Endodermal cell (in vitro differentiated cells): ENCODE measurements around the gene RPS28. TPM values are rescaled to one million over a fixed set of nuclear protein-coding genes. Genes with fewer than 3 reads are reported as not detected.

Experiments
- DNase-seq: peaks from one replicate; pipeline ENCODE4 v3.0.0-alpha.2; 2017
- H3K27ac ChIP-seq: 2 replicates; pipeline ENCODE4 v1.5.1; 2013; ENCODE audit warnings: mild to moderate bottlenecking, low read depth, low read length, moderate library complexity
- H3K27me3 ChIP-seq: 2 replicates; pipeline ENCODE4 v1.6.1; 2013; ENCODE audit warnings: mild to moderate bottlenecking, low read length, moderate library complexity; ENCODE audit not compliant: insufficient read depth, control insufficient read depth, poor library complexity, severe bottlenecking
- H3K36me3 ChIP-seq: 2 replicates; pipeline ENCODE4 v1.7.0; 2013; ENCODE audit warnings: mild to moderate bottlenecking, low read length, moderate library complexity; ENCODE audit not compliant: control insufficient read depth, insufficient read depth
- H3K4me1 ChIP-seq: one replicate; pipeline ENCODE4 v1.7.0; 2013; ENCODE audit warnings: low read length; ENCODE audit not compliant: control insufficient read depth, insufficient read depth
- H3K4me3 ChIP-seq: 2 replicates; pipeline ENCODE4 v1.5.1; 2013; ENCODE audit warnings: mild to moderate bottlenecking, low read length, moderate library complexity
- H3K9ac ChIP-seq: 2 replicates; pipeline ENCODE4 v1.6.1; 2013; ENCODE audit warnings: mild to moderate bottlenecking, low read length, moderate library complexity; ENCODE audit not compliant: poor library complexity, severe bottlenecking; ENCODE audit errors: extremely low read depth
- H3K9me3 ChIP-seq: 2 replicates; pipeline ENCODE4 v1.6.1; 2013; ENCODE audit warnings: mild to moderate bottlenecking, low read length, moderate library complexity; ENCODE audit not compliant: control insufficient read depth
- H3K27ac Mint-ChIP-seq: 2 replicates; pipeline ENCODE4 v1.8.0; 2020; ENCODE audit warnings: mixed read lengths
- H3K27me3 Mint-ChIP-seq: 2 replicates; pipeline ENCODE4 v1.8.0; 2021; ENCODE audit warnings: mild to moderate bottlenecking, mixed read lengths; ENCODE audit not compliant: insufficient read depth
- H3K36me3 Mint-ChIP-seq: 2 replicates; pipeline ENCODE4 v1.8.0; 2020; ENCODE audit warnings: low read depth, mixed read lengths
- H3K4me1 Mint-ChIP-seq: 2 replicates; pipeline ENCODE4 v1.8.0; 2020; ENCODE audit warnings: mixed read lengths
- H3K4me3 Mint-ChIP-seq: 2 replicates; pipeline ENCODE4 v1.8.0; 2020; ENCODE audit warnings: mild to moderate bottlenecking, moderate library complexity, mixed read lengths
- H3K9me3 Mint-ChIP-seq: 2 replicates; pipeline ENCODE4 v1.8.0; 2020; ENCODE audit warnings: mild to moderate bottlenecking, mixed read lengths
- WGBS, 2 experiments: methylation state at CpG; one replicate each; pipeline versions ENCODE4 v1.1.5 to v1.1.7; 2013; ENCODE audit warnings: missing lambda C conversion rate in 2 of 2, mixed read lengths in 1 of 2; ENCODE audit not compliant: insufficient coverage in 1 of 2, insufficient read length in 1 of 2; 5-methylcytosine and 5-hydroxymethylcytosine counted together
- total RNA-seq, 2 donors: library from RNA; stranded (reverse); fragmentation: NEBNext Ultra II Directional in 1 of 2; extraction: Animal tissue kit (Norgen Biotek cat#: 25700) in 1 of 2; gene quantifications; 2 replicates in 1 of 2; 3 replicates in 1 of 2; pipeline ENCODE4 v1.2.1, GENCODE V29; 2021
- TF ChIP-seq, protein P1 (sequence below): fragments of 200-600 bp; sonication (generic); conservative IDR thresholded peaks from 2 replicates; pipeline ENCODE4 v1.5.0; 2021; ENCODE audit warnings: antibody characterized with exemption, mild to moderate bottlenecking

The RPS28 gene
- total RNA-seq, 2 donors from 2014 or later, result 1,512 to 1,809 TPM

GRCh38 chr19:8322638-8322997, 1.3 kb downstream of the RPS28 start:
- H3K9me3 Mint-ChIP-seq, result peaks cover 9% of the 10 kb centered on the region
- Histone ChIP-seq H3K4me1 (peaks cover 6% of the 10 kb centered on the region), H3K36me3 (peaks cover 27% of the 10 kb centered on the region), H3K9me3 (no peaks in the 10 kb centered on the region), H3K9ac (peak overlapping the region; percentile 99), H3K27me3 (no peaks in the 10 kb centered on the region), H3K4me3 (peak overlapping the region; percentile 91), H3K27ac (no peak overlapping the region)
- H3K4me3 Mint-ChIP-seq, result peak overlapping the region; percentile 92
- TF ChIP-seq, protein P1, sequence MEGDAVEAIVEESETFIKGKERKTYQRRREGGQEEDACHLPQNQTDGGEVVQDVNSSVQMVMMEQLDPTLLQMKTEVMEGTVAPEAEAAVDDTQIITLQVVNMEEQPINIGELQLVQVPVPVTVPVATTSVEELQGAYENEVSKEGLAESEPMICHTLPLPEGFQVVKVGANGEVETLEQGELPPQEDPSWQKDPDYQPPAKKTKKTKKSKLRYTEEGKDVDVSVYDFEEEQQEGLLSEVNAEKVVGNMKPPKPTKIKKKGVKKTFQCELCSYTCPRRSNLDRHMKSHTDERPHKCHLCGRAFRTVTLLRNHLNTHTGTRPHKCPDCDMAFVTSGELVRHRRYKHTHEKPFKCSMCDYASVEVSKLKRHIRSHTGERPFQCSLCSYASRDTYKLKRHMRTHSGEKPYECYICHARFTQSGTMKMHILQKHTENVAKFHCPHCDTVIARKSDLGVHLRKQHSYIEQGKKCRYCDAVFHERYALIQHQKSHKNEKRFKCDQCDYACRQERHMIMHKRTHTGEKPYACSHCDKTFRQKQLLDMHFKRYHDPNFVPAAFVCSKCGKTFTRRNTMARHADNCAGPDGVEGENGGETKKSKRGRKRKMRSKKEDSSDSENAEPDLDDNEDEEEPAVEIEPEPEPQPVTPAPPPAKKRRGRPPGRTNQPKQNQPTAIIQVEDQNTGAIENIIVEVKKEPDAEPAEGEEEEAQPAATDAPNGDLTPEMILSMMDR, result no peak
- peaks cover 20% of the 10 kb centered on the region for H3K36me3 Mint-ChIP-seq
- peaks cover 21% of the 10 kb centered on the region for H3K4me1 Mint-ChIP-seq
- 80 to 90% methylated on average over 4 to 7 of the region's 7 CpGs for WGBS, 2 experiments
- H3K27me3 Mint-ChIP-seq, result peaks cover 5% of the 10 kb centered on the region
- peak overlapping the region; percentile 100 for H3K27ac Mint-ChIP-seq
- no peak for DNase-seq

DNA sequence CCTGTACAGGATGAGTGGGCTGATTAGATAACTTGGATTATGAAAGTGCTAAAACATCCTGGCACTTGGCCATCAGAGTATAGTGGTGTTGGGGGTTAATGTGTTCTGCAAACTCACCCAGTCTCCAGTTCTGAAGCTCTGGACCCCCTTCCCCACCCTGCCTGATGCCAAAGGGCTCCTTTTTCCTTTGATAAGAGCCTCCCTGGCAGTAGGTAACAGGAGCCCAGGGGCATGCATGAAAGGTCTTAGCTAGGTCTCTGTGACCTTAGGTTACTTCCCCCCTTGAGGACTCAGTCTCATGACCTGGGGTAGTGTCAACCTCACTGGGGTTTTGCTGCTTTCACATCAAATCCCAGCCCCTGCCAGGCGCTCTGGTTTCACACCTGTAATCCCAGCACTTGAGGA, 2.5 kb downstream of the RPS28 start:
- Mint-ChIP-seq H3K4me3 (no peak overlapping the region), H3K36me3 (peaks cover 19% of the 10 kb centered on the region), H3K27me3 (peaks cover 14% of the 10 kb centered on the region), H3K4me1 (peaks cover 21% of the 10 kb centered on the region), H3K9me3 (peaks cover 9% of the 10 kb centered on the region), H3K27ac (no peak overlapping the region)
- Histone ChIP-seq H3K27me3 (no peaks in the 10 kb centered on the region), H3K9ac (no peak overlapping the region), H3K36me3 (peaks cover 24% of the 10 kb centered on the region), H3K4me3 (no peak overlapping the region), H3K9me3 (no peaks in the 10 kb centered on the region), H3K27ac (no peak overlapping the region), H3K4me1 (peaks cover 6% of the 10 kb centered on the region)
- DNase-seq, result no peak
- WGBS, 2 experiments, result 90 to 100% methylated on average over 1 of the region's 1 CpG
- TF ChIP-seq, protein P1, result no peak

GRCh38 chr19:8324186-8325050, 3.1 kb downstream of the RPS28 start:
- Mint-ChIP-seq H3K27ac (no peak overlapping the region), H3K36me3 (peaks cover 18% of the 10 kb centered on the region), H3K27me3 (peaks cover 14% of the 10 kb centered on the region), H3K9me3 (peaks cover 9% of the 10 kb centered on the region), H3K4me3 (no peak overlapping the region), H3K4me1 (peaks cover 21% of the 10 kb centered on the region)
- no peaks in the 10 kb centered on the region for H3K27me3 ChIP-seq
- H3K9me3 ChIP-seq, result no peaks in the 10 kb centered on the region
- H3K27ac ChIP-seq, result no peak overlapping the region
- peak; percentile 79 for DNase-seq
- no peak overlapping the region for H3K4me3 ChIP-seq
- H3K9ac ChIP-seq, result no peak overlapping the region
- H3K36me3 ChIP-seq, result peaks cover 24% of the 10 kb centered on the region
- TF ChIP-seq, protein P1, result peak; percentile 49
- 90 to 95% methylated on average over 9 to 17 of the region's 17 CpGs for WGBS, 2 experiments
- H3K4me1 ChIP-seq, result peaks cover 6% of the 10 kb centered on the region
